ENCODE data around the gene RSKR.

- TF ChIP-seq CTCF (IDR thresholded peaks at IDR 0.05 in 2 of 3, conservative IDR thresholded peaks at IDR 0.05 in 1 of 3; ENCODE audit: borderline replicate concordance in 1 of 3, insufficient read depth in 1 of 3, low read depth in 2 of 3, low read length in 2 of 3) (no peak), POLR2AphosphoS5 (IDR thresholded peaks at IDR 0.05; ENCODE audit: low read depth, low read length) (no peak), POLR2A (IDR thresholded peaks at IDR 0.05; ENCODE audit: borderline replicate concordance, extremely low read depth, insufficient read depth, insufficient read length) (no peak), SRF (IDR thresholded peaks at IDR 0.05; ENCODE audit: low read depth) (no peak), RAD21 (IDR thresholded peaks at IDR 0.05; ENCODE audit: low read depth) (no peak), SIN3A (IDR thresholded peaks at IDR 0.05; ENCODE audit: low read depth) (no peak), ZBTB33 (IDR thresholded peaks at IDR 0.05; ENCODE audit: extremely low read depth, insufficient replicate concordance, low read length) (no peak), ZNF274 (IDR thresholded peaks at IDR 0.05; ENCODE audit: low read depth, low read length) (no peak), YY1 (IDR thresholded peaks at IDR 0.05; ENCODE audit: extremely low read depth, insufficient replicate concordance, low read depth, low read length) (no peak), EZH2 (IDR thresholded peaks at IDR 0.05) (no peak), CBX3 (IDR thresholded peaks at IDR 0.05; ENCODE audit: low read depth) (no peak), MAX (IDR thresholded peaks at IDR 0.05) (no peak)
Observed at GRCh38 chr17:28662527-28662829, 48.5 kb upstream of the RSKR start.

All from HCT116 (cell line).